GM18508 (cell line): ENCODE measurements around the gene CELF2.
A peak's percentile ranks its signal among the peaks of the same experiment; 100 is the strongest.
"Not testable (repeated sequence)": the region's sequence is repeated elsewhere in the genome, so short reads cannot be mapped to it uniquely, and the experiment has no call there.

Experiments used
- ATAC-seq: cut with Tn5 transposase; IDR thresholded peaks from one replicate; pipeline ENCODE4 v1.9.1; 2021; ENCODE audit warnings: moderate number of reproducible peaks; ENCODE audit not compliant: insufficient read depth, unreplicated experiment

The CELF2 gene

DNA sequence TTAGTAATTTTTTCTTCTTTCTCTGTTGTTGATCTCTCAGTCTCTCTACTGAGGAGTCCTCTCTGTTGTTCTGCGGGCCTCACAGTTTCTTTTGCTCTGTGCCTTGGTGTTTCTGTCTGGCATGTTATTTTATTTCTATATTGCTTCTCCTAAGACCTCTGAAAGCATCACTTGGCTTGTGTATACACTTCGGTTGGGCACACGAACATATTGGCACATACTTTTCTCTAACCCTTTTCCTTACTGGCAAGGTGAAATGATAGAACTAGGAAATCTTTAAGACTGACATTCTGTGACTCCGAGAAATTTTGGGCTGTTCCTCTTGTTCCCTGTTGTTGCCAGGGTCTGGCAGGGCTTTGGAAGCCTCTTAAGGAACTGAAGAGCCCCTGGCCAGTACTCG lies 148.9 kb downstream of the CELF2 start:
- ATAC-seq = no peak

DNA sequence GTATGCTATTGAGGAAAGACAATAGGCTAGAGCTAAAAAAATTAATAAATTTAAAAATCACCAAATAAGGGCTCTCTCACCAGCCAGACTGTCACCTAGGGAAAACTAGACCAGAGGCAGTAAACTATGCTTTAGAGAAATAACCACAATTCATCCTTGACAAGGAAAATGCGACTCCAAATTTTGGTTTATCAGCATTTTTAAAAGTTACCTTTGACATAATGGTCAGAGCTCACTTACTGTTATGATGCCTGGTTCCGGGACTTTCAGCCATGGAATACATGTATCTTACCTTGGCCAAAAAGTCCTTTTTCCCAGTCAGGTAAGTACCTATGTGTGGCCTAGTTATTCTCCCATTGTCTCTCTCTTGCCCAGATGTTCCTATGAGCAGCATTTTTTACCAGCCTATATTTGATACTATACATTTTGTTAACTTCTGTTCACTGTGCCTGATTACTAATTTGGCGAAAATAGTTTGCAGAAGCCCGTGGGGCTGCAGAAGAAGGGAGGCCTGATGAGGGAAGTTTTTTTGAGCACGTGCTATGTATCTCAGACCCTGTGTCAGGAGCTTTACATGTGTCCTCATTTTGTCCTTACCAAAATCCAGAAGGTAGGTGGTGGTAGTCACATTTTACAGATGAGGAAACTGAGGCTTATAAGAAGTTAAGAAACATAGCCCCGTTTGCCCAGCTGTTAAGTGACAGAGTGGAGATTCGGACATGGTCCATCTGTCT lies 149.7 kb downstream of the CELF2 start:
- no peak for ATAC-seq

DNA sequence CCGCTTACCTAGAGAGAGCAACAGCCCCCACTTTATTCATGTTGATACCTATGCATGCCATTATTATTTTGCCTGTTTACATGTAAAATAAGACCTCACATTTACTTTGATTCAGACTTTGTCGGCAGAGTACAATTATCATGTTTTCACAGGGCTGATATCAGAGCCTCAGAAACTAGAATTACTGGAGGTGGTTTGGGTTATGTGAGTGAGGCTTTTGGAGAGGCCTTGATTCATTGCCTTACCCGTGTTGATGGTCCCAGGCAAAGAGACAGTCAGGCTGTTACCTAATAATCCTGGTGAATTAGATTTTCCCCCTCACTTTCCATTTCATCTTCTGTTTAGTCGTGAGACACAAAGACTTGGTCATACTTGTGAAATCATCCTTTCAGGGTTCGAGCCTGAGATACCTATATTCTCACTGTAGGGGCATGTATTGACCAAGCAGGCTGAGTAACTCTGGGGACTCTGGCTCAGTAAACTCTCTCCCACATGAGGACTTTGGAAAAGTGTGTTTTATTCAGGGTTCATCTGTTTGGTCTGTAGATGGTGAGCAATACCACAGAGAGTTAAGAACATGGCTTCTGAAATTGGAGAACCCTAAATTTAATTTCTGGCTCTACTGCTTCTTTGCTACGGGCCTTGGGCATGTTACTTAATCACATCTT lies 150.9 kb downstream of the CELF2 start:
- no peak for ATAC-seq

DNA sequence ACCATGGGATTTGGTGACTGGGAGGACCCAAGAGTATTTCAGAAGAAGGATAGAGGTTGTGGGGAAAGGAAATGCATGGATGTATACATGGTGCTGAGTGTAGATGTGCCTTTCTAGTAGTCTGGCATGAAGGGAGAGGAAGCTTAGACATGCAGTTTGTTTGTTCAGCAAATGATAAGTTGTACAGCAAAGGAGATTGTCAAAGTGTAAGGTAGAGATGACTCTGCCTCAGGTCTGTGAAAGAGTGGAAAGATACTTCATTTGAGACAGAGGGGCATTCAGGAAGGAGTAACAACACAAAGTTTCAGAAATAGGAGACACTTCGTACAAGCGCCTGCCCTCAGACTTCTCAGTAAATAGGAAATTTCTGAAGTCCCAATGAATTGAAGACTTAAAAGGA lies 152.3 kb downstream of the CELF2 start:
- no peak for ATAC-seq

DNA sequence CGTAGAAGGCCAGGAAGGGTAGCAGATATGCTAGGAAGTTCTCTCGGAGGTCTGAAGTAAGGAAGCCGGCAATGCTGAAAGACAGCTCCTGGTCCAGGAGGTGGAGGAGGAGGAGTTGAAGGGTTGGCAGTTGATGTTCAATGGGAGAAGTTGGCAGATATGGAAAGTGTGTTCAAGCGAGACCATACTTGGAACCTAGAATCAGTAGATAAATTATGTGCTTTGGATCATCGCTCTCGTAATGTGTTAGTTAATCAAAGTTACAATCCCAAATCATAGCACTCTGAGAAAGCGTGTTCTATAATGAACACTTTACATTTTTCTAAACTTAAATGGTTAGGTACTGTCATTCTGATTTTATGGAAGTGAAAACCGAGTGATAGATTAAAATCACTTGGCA lies 152.9 kb downstream of the CELF2 start:
- no peak for ATAC-seq

DNA sequence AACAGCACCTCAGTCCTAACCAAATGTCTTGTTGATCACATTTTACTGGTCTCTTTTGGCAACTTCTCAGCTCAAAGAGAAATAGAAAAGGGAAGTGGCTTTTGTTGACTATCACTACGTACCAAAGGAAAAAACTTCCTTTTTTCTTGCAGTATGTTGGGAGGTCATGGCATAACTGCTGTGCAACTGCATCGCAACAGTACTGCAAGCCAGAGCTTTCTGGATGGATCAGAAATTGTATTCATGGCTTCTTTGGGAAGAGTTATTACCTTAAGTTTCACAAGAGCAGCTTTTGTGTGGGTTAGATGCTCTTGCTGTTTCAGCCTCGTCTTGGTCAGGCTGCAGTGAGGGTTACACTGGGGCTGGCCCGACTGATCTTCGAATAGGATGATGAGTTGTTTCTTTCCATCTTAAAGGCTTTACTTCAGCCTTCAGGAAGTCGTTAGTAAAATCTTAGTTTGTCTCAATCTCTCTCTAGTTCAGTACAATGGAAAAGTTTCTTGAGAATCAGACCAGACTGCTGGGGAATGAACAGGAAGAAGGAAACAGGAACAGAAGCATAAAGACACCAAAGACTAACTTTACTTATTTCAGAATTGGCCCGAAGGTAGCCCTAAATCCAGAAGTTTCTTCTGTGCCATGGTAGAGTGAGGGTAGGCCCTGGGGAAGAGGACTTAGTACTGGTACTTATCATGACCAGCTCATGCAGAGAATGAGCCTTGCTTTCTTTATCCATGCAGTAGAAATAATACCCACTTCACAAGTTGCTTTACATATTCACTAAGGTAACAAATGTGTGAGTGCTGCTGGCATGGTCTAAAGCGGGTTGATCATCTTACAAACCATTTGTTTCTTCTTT lies 153.6 kb downstream of the CELF2 start:
- peak; percentile 33 for ATAC-seq

DNA sequence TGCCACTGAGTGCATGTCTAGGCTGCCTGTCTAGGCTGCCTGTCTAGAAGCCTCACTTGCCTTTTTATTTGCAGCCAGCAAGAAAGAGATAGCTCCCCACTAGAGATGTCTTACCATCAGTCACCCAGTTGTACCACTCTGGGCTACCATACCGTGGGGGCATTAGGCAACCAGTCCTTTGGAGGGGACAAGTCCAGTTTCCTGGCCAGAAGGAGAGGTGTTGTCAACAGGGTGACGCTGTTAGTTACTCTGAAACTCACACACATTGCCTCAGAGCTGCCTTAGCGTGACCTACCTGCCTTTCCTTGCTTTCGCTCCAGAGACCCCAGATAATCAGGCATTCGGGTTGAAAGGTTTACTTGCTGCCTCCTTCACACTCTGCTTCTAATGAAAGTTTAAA lies 155.4 kb downstream of the CELF2 start:
- ATAC-seq = no peak

DNA sequence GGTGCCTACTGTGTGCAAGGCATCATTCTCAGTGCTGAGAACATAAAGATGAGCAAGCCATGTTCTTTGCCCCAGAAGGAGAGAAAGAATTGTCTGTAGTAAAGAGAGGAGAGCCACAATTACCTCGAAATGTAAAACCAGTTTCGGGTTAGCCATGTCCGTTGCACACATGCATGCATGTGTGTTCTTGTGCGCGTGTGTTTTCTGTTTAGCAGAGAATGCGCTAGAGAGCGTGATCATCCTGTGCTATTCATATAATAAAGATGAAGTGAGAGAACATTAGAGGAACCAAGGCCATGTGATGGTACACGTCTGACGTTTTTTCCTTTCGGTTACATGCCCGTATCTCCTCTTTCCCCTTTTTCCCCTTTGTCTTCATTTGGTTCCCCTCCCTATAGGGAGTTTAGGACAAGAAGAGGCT lies 158.2 kb downstream of the CELF2 start:
- ATAC-seq = no peak

DNA sequence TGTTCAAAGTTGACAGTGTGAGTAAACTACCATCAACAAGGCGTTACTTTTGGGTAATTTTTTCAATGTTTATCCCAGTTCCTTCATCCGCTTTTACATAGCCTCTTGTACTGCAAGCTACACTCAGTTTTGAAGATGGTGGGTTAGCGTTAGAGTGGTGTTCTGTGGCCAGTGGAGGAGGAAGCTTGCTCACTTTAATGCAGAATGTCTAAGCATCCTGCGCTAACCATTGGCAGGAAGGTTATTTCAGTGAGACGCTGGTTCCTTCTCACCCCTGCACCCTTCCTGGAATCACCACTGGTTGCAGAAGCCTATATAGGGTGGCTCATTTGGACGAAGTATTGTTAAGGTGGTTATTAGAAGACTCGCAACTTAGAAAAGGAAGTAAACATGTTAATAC lies 159.1 kb downstream of the CELF2 start:
- ATAC-seq = no peak

DNA sequence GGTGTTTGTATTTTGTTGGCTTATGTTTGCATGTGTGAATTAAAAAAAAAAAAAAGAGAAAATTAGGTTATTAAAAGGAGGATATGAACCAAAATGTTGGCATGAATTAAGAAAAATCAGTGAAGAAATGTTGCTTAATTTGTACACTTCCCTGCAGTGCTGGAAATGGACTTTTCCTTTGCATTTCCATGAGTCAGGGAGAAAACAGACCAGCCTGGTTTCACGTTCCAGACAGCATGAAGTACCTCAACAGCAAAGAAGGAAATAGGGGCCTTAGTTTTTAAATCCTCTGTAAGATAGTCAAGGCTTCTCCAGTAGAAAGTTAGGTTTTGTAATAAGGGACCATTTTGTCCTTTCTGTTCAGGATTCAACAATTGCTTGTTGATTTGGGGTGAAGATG lies 159.7 kb downstream of the CELF2 start:
- no peak for ATAC-seq

DNA sequence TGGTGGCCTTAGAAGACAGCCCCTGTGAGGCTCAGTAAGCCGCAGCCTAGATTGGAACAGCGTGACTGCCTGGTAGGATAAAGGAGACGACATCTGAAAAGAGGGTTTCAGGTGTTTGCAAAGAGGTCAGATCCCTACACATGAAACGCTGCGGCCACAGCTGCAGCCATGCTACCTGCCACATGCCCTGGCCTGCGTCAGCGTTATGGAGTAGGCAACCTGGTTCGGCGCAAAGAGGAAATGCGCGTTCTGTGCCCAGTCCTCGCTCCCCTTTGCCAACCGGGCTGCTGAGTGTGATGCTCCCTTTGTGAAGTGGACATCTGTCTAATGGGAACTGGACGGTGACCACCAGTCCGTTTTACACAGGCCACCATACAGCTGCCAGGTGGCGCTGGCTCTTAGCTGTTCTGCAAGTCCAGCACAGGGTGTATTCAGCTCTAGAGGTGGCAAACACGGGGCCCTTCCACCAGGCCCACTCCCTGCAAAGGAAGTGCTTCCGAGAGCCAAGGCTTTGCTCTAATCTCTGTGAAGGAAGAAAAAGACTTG lies 160.3 kb downstream of the CELF2 start:
- ATAC-seq = no peak

DNA sequence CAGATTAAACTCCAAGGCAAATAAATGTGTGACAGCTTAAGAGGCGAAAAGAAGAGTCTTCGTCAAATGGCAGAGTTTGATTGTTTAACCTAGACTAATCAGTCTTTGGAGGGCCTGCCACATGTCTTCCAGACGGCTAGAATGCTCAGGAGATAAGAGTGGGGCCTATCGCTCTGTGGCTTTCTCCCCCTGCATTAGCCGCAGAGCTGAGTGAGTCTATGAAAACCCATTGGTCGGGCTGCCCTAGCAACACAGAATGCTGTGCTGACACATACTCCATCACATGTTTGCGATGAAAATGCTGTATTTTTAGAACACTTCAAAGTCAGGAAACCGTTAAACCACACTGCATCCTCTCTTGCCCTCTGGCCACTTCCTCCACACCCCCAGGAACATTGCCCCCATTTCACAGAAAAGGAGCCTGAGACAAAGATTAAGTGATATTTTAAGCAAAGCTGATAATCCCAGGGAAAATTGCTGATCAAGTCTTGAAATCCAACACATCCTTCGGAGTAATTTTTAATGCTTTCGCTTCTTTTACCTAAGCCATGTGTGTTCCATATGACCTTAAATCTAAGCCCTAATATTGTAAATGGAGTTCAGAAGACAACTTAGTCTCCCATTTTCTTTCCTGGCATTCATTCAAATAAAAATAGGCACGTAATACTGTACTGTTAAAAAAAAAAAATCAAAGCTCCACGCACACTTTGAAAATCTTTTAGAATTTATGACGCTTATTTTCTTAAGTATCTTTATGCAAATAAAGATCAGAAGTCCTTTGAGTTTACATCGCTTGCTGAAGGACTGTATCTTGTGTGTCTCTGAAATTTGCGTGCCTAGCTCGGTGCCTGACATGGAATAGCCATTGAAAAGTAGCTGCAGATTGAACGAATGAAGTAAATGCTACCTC lies 161.2 kb downstream of the CELF2 start:
- ATAC-seq = peak; percentile 79

DNA sequence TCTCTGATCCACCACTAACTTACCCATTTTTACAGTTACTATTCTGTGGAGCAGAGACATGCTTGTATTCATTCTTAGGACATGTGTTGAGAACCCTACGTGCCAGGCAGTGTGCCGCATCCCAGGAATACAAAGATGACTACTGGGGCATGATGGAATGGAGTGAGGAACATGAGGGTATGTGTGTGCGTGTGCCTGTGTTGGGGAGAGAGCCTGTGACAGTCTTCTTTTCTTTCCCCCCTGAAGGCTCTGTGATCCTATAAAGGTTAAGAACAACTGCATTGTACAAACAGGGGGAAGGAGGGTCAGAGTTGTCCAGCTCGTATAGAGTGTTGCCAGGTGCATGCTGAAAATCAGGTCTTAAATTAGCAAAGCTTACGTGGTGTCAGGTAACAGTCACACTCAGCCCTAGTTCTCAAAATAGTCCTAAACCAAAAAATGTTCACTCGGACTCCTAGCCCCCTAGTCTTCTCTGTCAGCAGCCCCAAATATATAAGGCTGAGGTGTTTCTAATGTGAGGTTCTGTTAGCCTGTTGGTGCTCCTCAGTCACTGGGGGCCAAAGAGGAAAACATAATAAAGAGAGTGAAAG lies 161.9 kb downstream of the CELF2 start:
- ATAC-seq = no peak

DNA sequence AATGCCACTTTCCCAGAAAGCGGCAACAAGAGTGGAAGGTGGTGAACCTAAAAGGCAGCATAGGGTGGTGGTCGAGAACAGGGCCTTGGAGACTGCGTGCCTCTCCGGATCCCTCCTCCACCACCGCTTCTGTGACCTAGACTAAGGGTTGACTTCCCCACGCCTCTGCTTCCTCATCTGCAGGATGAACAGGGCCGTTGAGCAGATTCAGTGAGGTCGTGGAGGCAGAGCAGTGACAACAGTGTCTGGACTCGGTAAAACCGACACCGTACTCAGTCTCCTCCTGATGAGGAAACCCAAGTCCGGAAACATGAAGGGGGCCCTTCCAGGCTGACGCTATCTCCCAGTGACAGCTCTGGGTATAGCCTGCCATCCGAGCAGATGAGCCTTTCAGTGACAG lies 162.6 kb downstream of the CELF2 start:
- ATAC-seq = peak; percentile 23

DNA sequence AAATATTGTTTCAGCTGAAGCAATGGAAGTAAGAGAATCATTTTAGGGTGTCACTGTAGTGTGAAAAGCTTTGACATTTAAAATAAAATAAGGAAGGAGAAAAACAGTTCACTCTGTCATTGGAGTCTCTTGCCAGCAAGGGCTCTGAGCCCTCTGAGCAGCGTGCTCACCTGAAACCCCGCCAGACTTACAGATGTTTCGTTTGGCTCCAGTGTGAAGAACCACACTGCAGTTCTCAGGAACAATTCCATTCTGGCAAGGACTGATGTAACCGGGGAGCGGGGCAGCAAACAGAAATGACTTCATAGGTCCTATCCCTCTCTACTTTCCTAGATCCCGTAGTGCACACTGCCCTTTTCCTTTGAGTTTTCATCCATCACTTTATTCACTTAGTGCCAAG lies 164.3 kb downstream of the CELF2 start:
- ATAC-seq = no peak

DNA sequence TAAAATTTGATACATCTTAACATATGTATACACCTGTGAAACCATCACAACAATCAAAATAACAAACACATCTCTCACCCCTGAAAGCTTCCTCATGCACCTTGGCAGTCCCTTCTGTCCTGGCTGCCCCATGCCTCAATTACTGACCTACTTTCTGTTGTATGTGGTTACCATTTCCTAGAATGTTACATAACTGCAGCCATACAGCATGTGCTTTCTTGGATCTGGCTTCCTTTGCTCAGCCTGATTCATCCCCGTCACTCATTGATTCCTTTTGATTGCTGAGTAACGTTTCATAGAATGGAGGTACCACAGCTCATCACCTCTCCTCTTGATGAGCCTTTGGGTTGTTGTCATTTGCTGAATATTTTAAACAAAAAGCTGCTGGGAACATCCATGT lies 165.3 kb downstream of the CELF2 start:
- no peak for ATAC-seq

DNA sequence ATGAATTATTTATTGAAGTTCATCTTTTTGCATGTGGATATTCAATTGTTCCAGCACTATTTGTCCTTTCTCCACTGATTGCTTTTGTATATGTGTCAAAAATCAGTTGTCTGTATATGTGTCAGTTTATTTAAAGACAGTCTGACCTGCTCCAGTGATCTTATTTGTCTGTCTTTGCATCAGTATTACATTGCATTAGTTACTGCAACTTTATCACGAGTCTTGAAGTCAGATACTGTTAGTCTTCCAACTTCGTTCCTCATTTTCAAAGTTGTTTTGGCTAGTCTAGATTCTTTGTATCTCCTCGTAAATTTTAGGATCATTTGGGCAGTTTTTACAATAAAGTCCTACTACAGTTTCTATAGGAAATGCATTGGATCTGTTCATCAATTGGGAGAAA lies 166.4 kb downstream of the CELF2 start:
- ATAC-seq = no peak

DNA sequence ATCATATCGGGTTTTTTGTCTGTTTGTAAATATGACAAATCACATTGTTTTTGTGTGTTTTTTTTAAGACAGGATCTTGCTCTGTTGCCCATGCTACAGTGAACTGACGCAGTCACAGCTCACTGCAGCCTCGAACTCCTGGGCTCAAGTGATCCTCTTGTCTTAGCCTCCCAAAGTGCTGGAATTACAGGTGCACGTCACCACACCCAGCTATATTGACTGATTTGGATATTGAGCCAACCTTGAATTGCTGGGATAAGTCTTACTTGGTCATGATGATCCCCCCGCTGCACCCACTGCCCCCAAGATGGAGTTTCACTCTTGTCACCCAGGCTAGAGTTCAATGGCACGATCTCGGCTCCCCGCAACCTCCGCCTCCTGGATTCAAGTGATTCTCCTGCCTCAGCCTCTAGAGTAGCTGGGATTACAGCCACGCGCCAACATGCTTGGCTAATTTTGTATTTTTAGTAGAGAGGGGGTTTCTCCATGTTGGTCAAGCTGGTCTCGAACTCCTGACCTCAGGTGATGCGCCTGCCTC lies 167.5 kb downstream of the CELF2 start:
- not testable (repeated sequence) for ATAC-seq

DNA sequence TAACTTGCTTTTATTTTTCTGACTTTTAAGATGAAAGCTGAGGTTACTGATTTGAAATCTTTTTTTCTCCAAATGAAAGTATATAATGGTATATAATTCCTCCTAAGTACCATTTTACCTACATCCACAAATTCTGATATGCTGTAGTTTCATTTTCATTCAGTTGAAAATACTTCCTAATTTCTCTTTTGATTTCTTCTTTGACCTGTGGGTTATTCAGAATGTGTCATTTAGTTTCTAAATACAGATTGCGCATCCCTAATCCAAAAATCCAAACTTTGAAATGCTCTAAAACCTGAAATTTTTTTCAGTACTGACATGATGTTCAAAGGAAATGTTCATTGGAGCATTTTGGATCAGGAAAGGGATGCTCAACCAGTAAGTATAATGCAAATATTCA lies 168.7 kb downstream of the CELF2 start:
- ATAC-seq = no peak
